Measurements from ENCODE around the gene NMNAT1. TPM values are rescaled to one million over a fixed set of nuclear protein-coding genes. Genes with fewer than 3 reads are reported as not detected.
"Not testable (repeated sequence)": the region's sequence is repeated elsewhere in the genome, so short reads cannot be mapped to it uniquely, and the experiment has no call there.

NMNAT1 gene
- total RNA-seq, 1 experiment from 2014 or later = 29.4 TPM

- Histone ChIP-seq H3K27ac (no peak overlapping the region), H3K4me1 (replicated peaks) (no peaks in the 10 kb centered on the region), H3K9me3 (replicated peaks) (no peaks in the 10 kb centered on the region), H3K4me3 (no peak overlapping the region), H3K27me3 (replicated peaks) (no peaks in the 10 kb centered on the region), H3K36me3 (no peaks in the 10 kb centered on the region)
- no peak for DNase-seq (ENCODE audit: low read depth in 1 of 2, low spot score in 2 of 2)
Observed at GRCh38 chr1:10014016-10014415, 70.7 kb downstream of the NMNAT1 start.

DNA sequence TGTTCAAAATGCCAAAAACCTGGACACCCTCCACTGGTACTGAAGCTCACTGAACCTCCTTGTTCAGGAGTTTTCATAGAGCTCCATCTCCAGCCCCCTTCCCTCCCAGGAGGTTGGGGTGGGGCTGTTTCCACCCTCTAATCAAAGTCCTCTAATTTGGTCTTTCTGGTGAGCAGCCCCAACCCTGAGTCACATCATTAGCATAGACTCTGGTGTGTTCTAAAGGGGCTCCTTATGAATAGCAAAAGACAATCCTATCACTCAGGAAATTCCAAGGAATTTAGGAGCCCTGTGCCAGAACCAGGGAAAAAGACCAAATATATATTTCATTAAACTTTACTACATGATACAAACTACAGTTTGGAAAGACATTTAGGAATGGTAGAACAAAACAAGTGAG is 76.3 kb downstream of the NMNAT1 start:
- 0 out of 2 replicates have a peak, but pooled peaks cover 3% of the 10 kb centered on the region for H3K4me1 ChIP-seq (replicated peaks)
- no peaks in the 10 kb centered on the region for H3K9me3 ChIP-seq (replicated peaks)
- H3K4me3 ChIP-seq = no peak overlapping the region
- DNase-seq (ENCODE audit: low read depth in 1 of 2, low spot score in 2 of 2) = no peak
- no peaks in the 10 kb centered on the region for H3K36me3 ChIP-seq
- H3K27ac ChIP-seq = no peak overlapping the region
- H3K27me3 ChIP-seq (replicated peaks) = no peaks in the 10 kb centered on the region

- DNase-seq (ENCODE audit: low read depth in 1 of 2, low spot score in 2 of 2) = no peak
- H3K27me3 ChIP-seq (replicated peaks) = no peaks in the 10 kb centered on the region
- H3K4me3 ChIP-seq = no peak overlapping the region
- H3K9me3 ChIP-seq (replicated peaks) = no peaks in the 10 kb centered on the region
- H3K36me3 ChIP-seq = no peaks in the 10 kb centered on the region
- H3K4me1 ChIP-seq (replicated peaks) = 0 out of 2 replicates have a peak, but pooled peaks cover 3% of the 10 kb centered on the region
- H3K27ac ChIP-seq = no peak overlapping the region
Observed at GRCh38 chr1:10020086-10020485, 76.8 kb downstream of the NMNAT1 start.

DNA sequence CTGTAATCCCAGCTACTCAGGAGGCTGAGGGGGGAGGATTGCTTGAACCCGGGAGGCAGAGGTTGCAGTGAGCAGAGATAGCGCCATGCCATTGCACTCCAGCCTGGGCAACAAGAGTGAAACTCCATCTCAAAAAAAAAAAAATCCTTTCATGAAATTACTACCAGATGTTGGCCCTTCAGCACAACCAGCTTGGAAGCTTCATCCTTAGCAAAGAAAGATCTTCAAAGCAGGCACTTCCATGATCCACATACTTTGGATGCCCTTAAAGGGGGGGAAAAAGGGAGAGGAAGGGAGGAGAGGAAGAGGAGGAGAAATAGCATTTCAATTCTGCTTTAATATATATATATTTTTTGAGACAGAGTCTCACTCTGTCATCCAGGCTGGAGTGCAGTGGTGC is 77.4 kb downstream of the NMNAT1 start:
- H3K27me3 ChIP-seq (replicated peaks) = not testable (repeated sequence)

GRCh38 chr1:10021992-10022391 is 78.7 kb downstream of the NMNAT1 start:
- not testable (repeated sequence) for H3K27ac ChIP-seq; DNase-seq (ENCODE audit: low read depth in 1 of 2, low spot score in 2 of 2); H3K9me3 ChIP-seq (replicated peaks)

More for the DNA sequence above, 77.4 kb downstream of the NMNAT1 start:
- H3K4me3 ChIP-seq; H3K9me3 ChIP-seq (replicated peaks); H3K36me3 ChIP-seq; H3K27ac ChIP-seq; H3K4me1 ChIP-seq (replicated peaks); DNase-seq (ENCODE audit: low read depth in 1 of 2, low spot score in 2 of 2): not testable (repeated sequence)

GRCh38 chr1:10022656-10023055 is 79.4 kb downstream of the NMNAT1 start:
- no peak overlapping the region for H3K4me3 ChIP-seq
- 0 out of 2 replicates have a peak, but pooled peaks cover 3% of the 10 kb centered on the region for H3K4me1 ChIP-seq (replicated peaks)
- no peak overlapping the region for H3K27ac ChIP-seq
- H3K9me3 ChIP-seq (replicated peaks) = no peaks in the 10 kb centered on the region
- no peaks in the 10 kb centered on the region for H3K27me3 ChIP-seq (replicated peaks)
- H3K36me3 ChIP-seq = no peaks in the 10 kb centered on the region
- DNase-seq (ENCODE audit: low read depth in 1 of 2, low spot score in 2 of 2) = no peak

More at GRCh38 chr1:10021992-10022391, 78.7 kb downstream of the NMNAT1 start:
- H3K36me3 ChIP-seq; H3K4me1 ChIP-seq (replicated peaks); H3K4me3 ChIP-seq; H3K27me3 ChIP-seq (replicated peaks): not testable (repeated sequence)

- Histone ChIP-seq H3K9me3 (replicated peaks) (no peaks in the 10 kb centered on the region), H3K36me3 (no peaks in the 10 kb centered on the region), H3K4me1 (replicated peaks) (peaks cover 10% of the 10 kb centered on the region), H3K27ac (no peak overlapping the region), H3K4me3 (no peak overlapping the region), H3K27me3 (replicated peaks) (no peaks in the 10 kb centered on the region)
- no peak for DNase-seq (ENCODE audit: low read depth in 1 of 2, low spot score in 2 of 2)
Observed at GRCh38 chr1:10025354-10025753, 82.1 kb downstream of the NMNAT1 start.

- no peak for DNase-seq (ENCODE audit: low read depth in 1 of 2, low spot score in 2 of 2)
Observed at GRCh38 chr1:10027027-10027426, 83.8 kb downstream of the NMNAT1 start.

GRCh38 chr1:10028956-10029500 is 85.8 kb downstream of the NMNAT1 start:
- H3K4me3 ChIP-seq; H3K27ac ChIP-seq; H3K36me3 ChIP-seq; H3K9me3 ChIP-seq (replicated peaks); H3K27me3 ChIP-seq (replicated peaks); DNase-seq (ENCODE audit: low read depth in 1 of 2, low spot score in 2 of 2): not testable (repeated sequence)
- H3K4me1 ChIP-seq (replicated peaks) = peaks cover 25% of the 10 kb centered on the region

More at GRCh38 chr1:10027027-10027426, 83.8 kb downstream of the NMNAT1 start:
- H3K4me3 ChIP-seq = no peak overlapping the region
- peaks cover 21% of the 10 kb centered on the region for H3K4me1 ChIP-seq (replicated peaks)
- H3K27ac ChIP-seq = no peak overlapping the region
- H3K36me3 ChIP-seq = no peaks in the 10 kb centered on the region
- no peaks in the 10 kb centered on the region for H3K9me3 ChIP-seq (replicated peaks)
- H3K27me3 ChIP-seq (replicated peaks) = no peaks in the 10 kb centered on the region

GRCh38 chr1:10031461-10031860 is 88.2 kb downstream of the NMNAT1 start:
- H3K27me3 ChIP-seq (replicated peaks) = no peaks in the 10 kb centered on the region
- peaks cover 29% of the 10 kb centered on the region for H3K4me1 ChIP-seq (replicated peaks)
- H3K9me3 ChIP-seq (replicated peaks) = no peaks in the 10 kb centered on the region
- peaks cover under 1% of the 10 kb centered on the region; the same call in 1 of the 2 replicates for H3K36me3 ChIP-seq
- H3K4me3 ChIP-seq = no peak overlapping the region
- DNase-seq (ENCODE audit: low read depth in 1 of 2, low spot score in 2 of 2) = peak in 1 of 2 experiments; percentile 87
- H3K27ac ChIP-seq = peak overlapping the region; percentile 98

DNA sequence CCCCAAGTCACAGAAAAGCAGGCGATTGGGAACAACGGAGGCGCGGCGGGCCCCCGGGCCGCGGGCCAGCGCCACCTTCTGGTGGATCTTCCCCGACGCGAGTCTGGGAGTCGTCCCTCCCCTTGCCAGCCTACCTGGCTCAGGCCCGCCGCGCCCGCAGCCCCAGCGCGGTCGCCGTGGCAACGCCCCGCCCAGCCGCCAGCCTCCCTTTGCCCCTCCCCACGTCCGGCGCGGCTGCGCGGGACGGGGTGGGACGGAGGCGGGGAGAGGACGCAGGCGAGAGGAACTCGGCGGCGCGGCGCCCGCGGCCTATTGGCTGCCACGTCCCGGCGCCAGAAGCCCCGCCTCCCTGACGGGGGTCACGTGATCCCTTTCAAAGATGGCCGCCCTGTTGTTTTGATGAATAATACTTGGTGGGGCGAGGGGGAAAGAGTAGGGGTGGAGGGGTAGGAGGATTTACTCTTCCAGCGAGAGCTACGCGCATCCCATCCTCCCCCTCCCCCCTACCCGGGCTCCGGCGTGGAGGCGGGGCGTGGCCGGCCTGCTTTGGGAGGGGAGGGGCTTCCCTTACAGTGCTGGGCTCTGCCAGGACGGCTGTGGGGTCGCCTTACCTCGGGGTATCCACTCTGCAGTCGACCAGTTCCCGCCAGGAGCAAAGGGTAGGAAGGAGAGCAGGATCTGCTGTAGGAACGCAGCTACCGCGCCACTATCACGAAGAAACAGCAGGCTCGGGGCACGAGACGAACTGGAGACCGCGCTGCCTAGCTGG is 89.5 kb downstream of the NMNAT1 start, which contains the start of gene UBE4B:
Gene UBE4B (plus strand): TSS at position 369 of the 769 bp plus-strand sequence. CDS start 713 bp downstream, outside the sequence.
- H3K9me3 ChIP-seq (replicated peaks) = no peaks in the 10 kb centered on the region
- no peaks in the 10 kb centered on the region for H3K27me3 ChIP-seq (replicated peaks)
- peaks cover 13% of the 10 kb centered on the region for H3K36me3 ChIP-seq
- DNase-seq (ENCODE audit: low read depth in 1 of 2, low spot score in 2 of 2) = peak; percentile 99 to 100
- peaks cover 29% of the 10 kb centered on the region for H3K4me1 ChIP-seq (replicated peaks)
- H3K27ac ChIP-seq = peak within 1 kb of the TSS; percentile 98
- H3K4me3 ChIP-seq = peak within 1 kb of the TSS; percentile 67

DNA sequence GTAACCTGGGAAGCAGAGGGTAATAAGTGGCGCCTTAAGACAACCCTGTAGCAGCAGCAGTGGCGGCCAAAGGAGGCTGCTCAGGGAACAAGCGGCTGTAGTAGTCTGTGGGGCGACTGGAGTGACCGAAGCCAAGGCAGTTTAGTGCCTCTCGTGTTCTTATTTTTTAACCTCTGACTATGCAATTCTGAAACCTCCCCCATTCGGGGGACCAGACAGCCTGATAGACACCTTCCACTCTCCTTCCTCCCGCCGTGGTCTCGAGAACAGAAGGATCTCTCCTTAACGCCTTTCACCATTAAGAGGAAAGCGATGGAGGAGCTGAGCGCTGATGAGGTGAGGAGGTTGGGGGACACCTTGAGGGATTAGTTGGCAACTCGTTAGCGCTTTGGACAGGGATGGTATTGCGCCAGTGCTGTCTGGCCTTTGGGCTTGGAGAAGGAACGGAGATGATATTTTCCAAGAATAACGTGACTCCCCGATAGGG is 90.1 kb downstream of the NMNAT1 start:
- Histone ChIP-seq H3K27me3 (replicated peaks) (no peaks in the 10 kb centered on the region), H3K4me1 (replicated peaks) (peaks cover 29% of the 10 kb centered on the region), H3K27ac (peak overlapping the region; percentile 74), H3K9me3 (replicated peaks) (no peaks in the 10 kb centered on the region), H3K36me3 (peaks cover 16% of the 10 kb centered on the region), H3K4me3 (peak overlapping the region; percentile 67)
- DNase-seq (ENCODE audit: low read depth in 1 of 2, low spot score in 2 of 2) = peak in 1 of 2 experiments; percentile 46
